HepG2 (cell line): ENCODE measurements around the gene LY6G5B. TPM values are rescaled to one million over a fixed set of nuclear protein-coding genes. Genes with fewer than 3 reads are reported as not detected.

ENCODE experiments used
- ATAC-seq: fragments of 200-7000 bp; cut with Tn5 transposase; 3 replicates; pipeline ENCODE4 v1.9.1; 2020; ENCODE audit warnings: mild to moderate bottlenecking, moderate library complexity
- BruUV-seq: library from RNA; stranded (reverse); fragments of 400-500 nt; replicated peaks from 2 replicates; lab custom pipeline; 2021; lab: Mats Ljungman, UMichigan
- CTCF ChIA-PET: fragments of 300-600 bp; formaldehyde crosslinking; extraction: SDS; loops from one replicate; lab custom pipeline; 2021; ENCODE audit warnings: low total read pairs, inconsistent platforms, low intra/inter-chr PET ratio; lab: Yijun Ruan, JAX
- POLR2A ChIA-PET: fragments of 350-600 bp; sonication (Branson Sonifier 250); formaldehyde crosslinking; loops from one replicate; lab custom pipeline; 2020; ENCODE audit warnings: antibody characterized with exemption, inconsistent platforms; lab: Yijun Ruan, JAX
- DNase-seq: peaks from one replicate; pipeline ENCODE4 v3.0.0-alpha.2; 2015; ENCODE audit warnings: low spot score
- FAIRE-seq: peaks from 3 replicates; lab custom pipeline; 2011; peaks lifted over from hg19 to GRCh38; lab: Jason Lieb, UNC
- H2AFZ ChIP-seq: one replicate; pipeline ENCODE4 v1.6.1; 2011; ENCODE audit warnings: low read length, inconsistent platforms
- H3K27ac ChIP-seq: fragments of 300-600 bp; 3 replicates; pipeline ENCODE4 v1.8.0; 2011; ENCODE audit warnings: mixed run types, mild to moderate bottlenecking, mixed read lengths, low read length, inconsistent platforms; ENCODE audit not compliant: insufficient read depth; ENCODE audit errors: extremely low read length
- H3K27me3 ChIP-seq, 2 experiments: fragments of 200-600 bp in 1 of 2; 2 replicates in 1 of 2; 3 replicates in 1 of 2; pipeline versions ENCODE4 v1.6.0 to v1.8.0; 2011; ENCODE audit warnings: low read length in 2 of 2, mild to moderate bottlenecking in 2 of 2, moderate library complexity in 2 of 2, inconsistent platforms in 1 of 2; ENCODE audit not compliant: insufficient read depth in 2 of 2, control insufficient read depth in 1 of 2
- H3K36me3 ChIP-seq, 2 experiments: fragments of 200-600 bp in 1 of 2; replicated peaks in 1 of 2; 2 replicates in 1 of 2; 3 replicates in 1 of 2; pipeline versions ENCODE4 v1.5.1 to v1.8.0; 2011; ENCODE audit warnings: low read length in 2 of 2, inconsistent platforms in 1 of 2; ENCODE audit not compliant: insufficient read depth in 2 of 2, control insufficient read depth in 1 of 2
- H3K4me1 ChIP-seq: 2 replicates; pipeline ENCODE4 v1.5.1; 2012; ENCODE audit warnings: low read length, inconsistent platforms; ENCODE audit not compliant: insufficient read depth
- H3K4me2 ChIP-seq: 2 replicates; pipeline ENCODE4 v1.6.0; 2011; ENCODE audit warnings: low read depth, low read length, inconsistent platforms
- H3K4me3 ChIP-seq, 3 experiments: fragments of 200-600 bp in 1 of 3; sonication (generic), shearing (Covaris generic) in 1 of 3; replicated peaks in 1 of 3; 2 replicates each; pipeline ENCODE4 v1.5.1; 2011 to 2016; ENCODE audit warnings: low read length in 3 of 3, inconsistent platforms in 2 of 3, low read depth in 2 of 3, mild to moderate bottlenecking in 2 of 3, control low read depth in 1 of 3, mixed read lengths in 1 of 3; ENCODE audit not compliant: insufficient read depth in 1 of 3
- H3K79me2 ChIP-seq: one replicate; pipeline ENCODE4 v1.6.1; 2011; ENCODE audit warnings: low read length, inconsistent platforms; ENCODE audit not compliant: insufficient read depth
- H3K9ac ChIP-seq: 2 replicates; pipeline ENCODE4 v1.6.0; 2011; ENCODE audit warnings: mild to moderate bottlenecking, low read depth, low read length, inconsistent platforms; ENCODE audit not compliant: insufficient read depth
- H3K9me3 ChIP-seq: 2 replicates; pipeline ENCODE4 v1.5.1; 2012; ENCODE audit warnings: mild to moderate bottlenecking, low read length
- H4K20me1 ChIP-seq: 2 replicates; pipeline ENCODE4 v1.6.0; 2011; ENCODE audit warnings: inconsistent platforms, mild to moderate bottlenecking, low read length, moderate library complexity; ENCODE audit not compliant: insufficient read depth
- MED13 ChIP-seq: sonication (generic); formaldehyde crosslinking; IDR thresholded peaks from 2 replicates; pipeline ENCODE4 v1.5.0; 2020; ENCODE audit warnings: missing genetic modification reagents
- ZNF687 ChIP-seq: sonication (generic); formaldehyde crosslinking; IDR thresholded peaks from 2 replicates; pipeline ENCODE4 v1.5.1; 2020; ENCODE audit warnings: mild to moderate bottlenecking, missing genetic modification reagents, moderate library complexity
- ZNF691 ChIP-seq: sonication (generic); formaldehyde crosslinking; IDR thresholded peaks from 2 replicates; pipeline ENCODE4 v1.4.0; 2020; ENCODE audit warnings: missing genetic modification reagents, low read depth, mild to moderate bottlenecking, borderline replicate concordance
- WGBS: methylation state at CpG from one replicate; pipeline ENCODE4 v1.1.6; 2017; ENCODE audit warnings: low lambda C conversion rate; 5-methylcytosine and 5-hydroxymethylcytosine counted together
- in situ Hi-C: cut with HindIII; loops from 2 replicates; pipeline ENCODE4 v1.10.0; 2017; ENCODE audit warnings: low pct_unique_long_range_greater_than_20kb; ENCODE audit not compliant: extremely low pct_ligation_motif_present
- intact Hi-C: fragments of 100-400 bp; cut with micrococcal nuclease; formaldehyde crosslinking; loops from one replicate; pipeline ENCODE4 v1.10.0; 2022; ENCODE audit not compliant: unreplicated experiment
- polyA plus RNA-seq, 8 experiments: library from polyadenylated mRNA; depleted of rRNA in 3 of 8; stranded (reverse) in 7 of 8; unstranded in 1 of 8; fragments of >200 nt; fragmentation: Illumina TruSeq in 4 of 8; extraction: Trizol in 4 of 8; gene quantifications; 2 replicates each; pipeline versions ENCODE4 v1.2.1 to v1.2.3, GENCODE V29; 2011 to 2016; ENCODE audit warnings: low read depth in 4 of 8, missing spikeins in 1 of 8, mixed read lengths in 1 of 8; ENCODE audit not compliant: insufficient read depth in 1 of 8
- total RNA-seq, 5 experiments: library from RNA; depleted of rRNA; stranded (reverse); fragments of >200 nt; fragmentation: Illumina TruSeq; extraction: Trizol; gene quantifications; 2 replicates each; pipeline ENCODE4 v1.2.3, GENCODE V29; 2016; ENCODE audit warnings: low read depth in 1 of 5

The LY6G5B gene
- total and polyA plus RNA-seq, 2 of the 13 experiments (the other 11 are each of a cell fraction or from before 2014, with no cell fraction given) = 7.8 to 15.7 TPM

GRCh38 chr6:31719001-31719400 lies 49.2 kb downstream of the LY6G5B start:
- Histone ChIP-seq H3K4me1 (peaks cover 15% of the 10 kb centered on the region), H3K9ac (no peak overlapping the region), H3K79me2 (no peaks in the 10 kb centered on the region), H2AFZ (no peak overlapping the region), H3K4me2 (no peak overlapping the region), H3K27me3 (peaks cover 5 to 47% of the 10 kb centered on the region in 2 experiments; a peak in 4 of 5 replicates), H3K27ac (no peak overlapping the region), H3K4me3 (no peak overlapping the region), H3K9me3 (no peaks in the 10 kb centered on the region), H4K20me1 (no peaks in the 10 kb centered on the region), H3K36me3 (no peaks in the 10 kb centered on the region)
- in situ Hi-C loops (no loop called here), intact Hi-C loops (loop anchor here (5.0 kb wide), 1 partner anchor 37 kb away; the partner anchor contains the start of gene LY6G5C)
- POLR2A ChIA-PET = no interaction called here
- DNase-seq (no peak), FAIRE-seq (no peak), ATAC-seq (no peak)
- CTCF ChIA-PET = no interaction called here
- TF ChIP-seq ZNF687 (CRISPR knock-in tag) = peak; percentile 18; the same call in 1 of the 2 replicates
- TF ChIP-seq ZNF691 (CRISPR knock-in tag) = no peak
- no peak for TF ChIP-seq MED13 (CRISPR knock-in tag)
- TF ChIP-seq, all 625 proteins: peak for 1
- no TSS peak for BruUV-seq
- WGBS = 40% methylated on average over 5 of the region's 6 CpGs
